ENCODE measurements around the gene MST1R. TPM values are rescaled to one million over a fixed set of nuclear protein-coding genes. Genes with fewer than 3 reads are reported as not detected.

Gene MST1R
- total and polyA plus RNA-seq, 7 donors: 0.38 to 1.7 (median 0.61) TPM

- DNase-seq: no peak
- no peaks in the 10 kb centered on the region for H3K27me3 ChIP-seq (ENCODE audit: insufficient read depth in 3 of 3, low read length in 2 of 3)
- no peak for ATAC-seq
- no peaks in the 10 kb centered on the region for H3K9me3 ChIP-seq
- intact Hi-C loops (cut with DNase I): loop anchor here in 1 of 2 donors (5.0 kb wide), 1 partner anchor 125 kb away; the partner anchor contains the start of gene AMIGO3
- H3K36me3 ChIP-seq (ENCODE audit: insufficient read depth in 1 of 2, low read depth in 1 of 2): no peaks in the 10 kb centered on the region
- H3K4me3 ChIP-seq: no peak overlapping the region
- no peak for TF ChIP-seq CTCF (IDR thresholded peaks at IDR 0.05)
- 91 to 94% (median 91%) methylated on average over 7 of the region's 7 CpGs for WGBS, 3 donors
- no peak overlapping the region for H3K27ac ChIP-seq
- H3K4me1 ChIP-seq: peaks cover 14% of the 10 kb centered on the region
Measured at GRCh38 chr3:49841806-49842205, 61.9 kb downstream of the MST1R start.

- H3K4me1 ChIP-seq: peaks cover 14% of the 10 kb centered on the region
- H3K36me3 ChIP-seq (ENCODE audit: insufficient read depth in 1 of 2, low read depth in 1 of 2): no peaks in the 10 kb centered on the region
- H3K4me3 ChIP-seq: no peak overlapping the region
- H3K27me3 ChIP-seq (ENCODE audit: insufficient read depth in 3 of 3, low read length in 2 of 3): no peaks in the 10 kb centered on the region
- ATAC-seq (peak in 1 of 4 donors; percentile 11), DNase-seq (no peak)
- peak; percentile 18 for TF ChIP-seq CTCF (IDR thresholded peaks at IDR 0.05)
- no peaks in the 10 kb centered on the region for H3K9me3 ChIP-seq
- H3K27ac ChIP-seq: no peak overlapping the region
- intact Hi-C loops (cut with DNase I): loop anchor here in 1 of 2 donors (5.0 kb wide), 1 partner anchor 124 kb away; the partner anchor contains the start of gene AMIGO3
Measured at GRCh38 chr3:49841126-49841696, 62.5 kb downstream of the MST1R start.

GRCh38 chr3:49840388-49840787 lies 63.3 kb downstream of the MST1R start:
- intact Hi-C loops (cut with DNase I): loop anchor here in 1 of 2 donors (5.0 kb wide), 1 partner anchor 123 kb away; the partner anchor contains the start of gene AMIGO3
- Histone ChIP-seq H3K36me3 (ENCODE audit: insufficient read depth in 1 of 2, low read depth in 1 of 2) (no peaks in the 10 kb centered on the region), H3K27me3 (ENCODE audit: insufficient read depth in 3 of 3, low read length in 2 of 3) (no peaks in the 10 kb centered on the region), H3K27ac (no peak overlapping the region), H3K4me3 (no peak overlapping the region), H3K9me3 (no peaks in the 10 kb centered on the region), H3K4me1 (peaks cover 14% of the 10 kb centered on the region)
- DNase-seq (no peak), ATAC-seq (peak in 1 of 4 donors; percentile 42)
- 27 to 58% (median 48%) methylated on average over 2 of the region's 2 CpGs for WGBS, 3 donors
- no peak for TF ChIP-seq CTCF (IDR thresholded peaks at IDR 0.05)

- Histone ChIP-seq H3K36me3 (ENCODE audit: insufficient read depth in 1 of 2, low read depth in 1 of 2) (no peaks in the 10 kb centered on the region), H3K27ac (no peak overlapping the region), H3K4me3 (no peak overlapping the region), H3K9me3 (no peaks in the 10 kb centered on the region), H3K27me3 (ENCODE audit: insufficient read depth in 3 of 3, low read length in 2 of 3) (no peaks in the 10 kb centered on the region), H3K4me1 (peaks cover 14% of the 10 kb centered on the region)
- ATAC-seq (peak; percentile 79 to 98 (median 92)), DNase-seq (peak; percentile 75 to 90)
- TF ChIP-seq CTCF (IDR thresholded peaks at IDR 0.05): peak; percentile 92
- 31 to 39% (median 37%) methylated on average over 6 of the region's 6 CpGs for WGBS, 3 donors
- intact Hi-C loops (cut with DNase I): loop anchor here (1.0 kb wide), 2 partner anchors 37 to 136 kb away; no protein-coding TSS in a partner anchor
Measured at GRCh38 chr3:49839193-49839809, 64.4 kb downstream of the MST1R start.

Other genes with a start within 250 kb of the MST1R start
- 100 to 1,000 TPM; 115 to 189 (median 165) TPM for gene APEH, start 229.5 kb downstream of the MST1R start, total RNA-seq
- 100 to 1,000 TPM in 1 of 3 donors, 10 to 100 TPM in 2; 70.8 to 109 (median 89.1) TPM for gene APEH, start 229.5 kb downstream of the MST1R start, polyA plus RNA-seq
- 1 to 10 TPM; 3.2 to 7.0 (median 4.7) TPM for gene MST1, start 214.4 kb downstream of the MST1R start, total RNA-seq
- gene MST1, start 214.4 kb downstream of the MST1R start, polyA plus RNA-seq: 1 to 10 TPM; 1.4 to 4.5 (median 2.0) TPM
- 100 to 1,000 TPM; 105 to 170 (median 146) TPM for gene RNF123, start 214.3 kb downstream of the MST1R start, total RNA-seq
- gene RNF123, start 214.3 kb downstream of the MST1R start, polyA plus RNA-seq: 10 to 100 TPM; 36.1 to 89.3 (median 76.9) TPM
- gene AMIGO3, start 184.2 kb downstream of the MST1R start, total RNA-seq: under 1 TPM in 1 of 4 donors, not detected in 3; 0.36 TPM
- gene AMIGO3, start 184.2 kb downstream of the MST1R start, polyA plus RNA-seq: under 1 TPM; 0.38 to 0.94 (median 0.49) TPM
- 10 to 100 TPM in 2 of 4 donors, 1 to 10 TPM in 2; 9.3 to 14.5 (median 11.1) TPM for gene GMPPB, start 179.9 kb downstream of the MST1R start, total RNA-seq
- gene GMPPB, start 179.9 kb downstream of the MST1R start, polyA plus RNA-seq: 10 to 100 TPM; 12.5 to 30.7 (median 22.2) TPM
- 10 to 100 TPM; 11.6 to 16.1 (median 13.1) TPM for gene IP6K1, start 117.3 kb downstream of the MST1R start, total RNA-seq
- gene IP6K1, start 117.3 kb downstream of the MST1R start, polyA plus RNA-seq: 10 to 100 TPM in 1 of 3 donors, 1 to 10 TPM in 2; 9.1 to 15.5 (median 9.5) TPM
- not detected for gene CDHR4, start 104.0 kb downstream of the MST1R start, total RNA-seq
- under 1 TPM in 2 of 3 donors, not detected in 1; 0.03 to 0.28 TPM for gene CDHR4, start 104.0 kb downstream of the MST1R start, polyA plus RNA-seq
- 10 to 100 TPM in 1 of 4 donors, 1 to 10 TPM in 3; 2.2 to 20.1 (median 3.6) TPM for gene INKA1, start 100.6 kb downstream of the MST1R start, total RNA-seq
- gene INKA1, start 100.6 kb downstream of the MST1R start, polyA plus RNA-seq: 1 to 10 TPM; 2.4 to 5.2 (median 3.6) TPM
- 10 to 100 TPM in 1 of 4 donors, 1 to 10 TPM in 3; 4.9 to 10.4 (median 7.3) TPM for gene UBA7, start 89.9 kb downstream of the MST1R start, total RNA-seq
- 1 to 10 TPM; 3.3 to 4.2 (median 4.1) TPM for gene UBA7, start 89.9 kb downstream of the MST1R start, polyA plus RNA-seq
- 1 to 10 TPM in 2 of 4 donors, under 1 TPM in 2; 0.36 to 1.2 (median 0.81) TPM for gene TRAIP, start 47.3 kb downstream of the MST1R start, total RNA-seq
- 1 to 10 TPM; 1.3 to 4.6 (median 2.0) TPM for gene TRAIP, start 47.3 kb downstream of the MST1R start, polyA plus RNA-seq
- not detected for gene CAMKV, start 34.0 kb downstream of the MST1R start, total RNA-seq
- gene CAMKV, start 34.0 kb downstream of the MST1R start, polyA plus RNA-seq: under 1 TPM in 1 of 3 donors, not detected in 2; 0.09 TPM
- gene MON1A, start 25.9 kb upstream of the MST1R start, total RNA-seq: 10 to 100 TPM; 13.7 to 15.9 (median 15.0) TPM
- gene MON1A, start 25.9 kb upstream of the MST1R start, polyA plus RNA-seq: 10 to 100 TPM; 19.3 to 37.8 (median 28.3) TPM
- gene RBM6, start 36.3 kb upstream of the MST1R start, total RNA-seq: 10 to 100 TPM; 21.6 to 41.0 (median 28.0) TPM
- gene RBM6, start 36.3 kb upstream of the MST1R start, polyA plus RNA-seq: 10 to 100 TPM; 28.3 to 42.8 (median 31.1) TPM
- 10 to 100 TPM; 35.6 to 61.4 (median 55.2) TPM for gene RBM5, start 185.0 kb upstream of the MST1R start, total RNA-seq
- 10 to 100 TPM; 30.7 to 35.0 (median 31.1) TPM for gene RBM5, start 185.0 kb upstream of the MST1R start, polyA plus RNA-seq